Uterus (tissue), 2 donors: ENCODE measurements around the gene GPR32.

Source experiments
- CTCF ChIP-seq, 4 experiments: fragments of 200-600 bp in 2 of 4; fragments of 450-650 bp in 2 of 4; sonication (generic) in 2 of 4; IDR thresholded peaks; one replicate each; pipeline ENCODE4 v1.5.1; 2016 to 2019; ENCODE audit warnings: antibody characterized with exemption in 4 of 4, mild to moderate bottlenecking in 2 of 4, moderate library complexity in 1 of 4
- POLR2A ChIP-seq, 2 donors: fragments of 450-650 bp; IDR thresholded peaks; one replicate each; pipeline ENCODE4 v1.6.1; 2016; ENCODE audit warnings: antibody characterized with exemption in 2 of 2, mild to moderate bottlenecking in 1 of 2, moderate library complexity in 1 of 2

DNA sequence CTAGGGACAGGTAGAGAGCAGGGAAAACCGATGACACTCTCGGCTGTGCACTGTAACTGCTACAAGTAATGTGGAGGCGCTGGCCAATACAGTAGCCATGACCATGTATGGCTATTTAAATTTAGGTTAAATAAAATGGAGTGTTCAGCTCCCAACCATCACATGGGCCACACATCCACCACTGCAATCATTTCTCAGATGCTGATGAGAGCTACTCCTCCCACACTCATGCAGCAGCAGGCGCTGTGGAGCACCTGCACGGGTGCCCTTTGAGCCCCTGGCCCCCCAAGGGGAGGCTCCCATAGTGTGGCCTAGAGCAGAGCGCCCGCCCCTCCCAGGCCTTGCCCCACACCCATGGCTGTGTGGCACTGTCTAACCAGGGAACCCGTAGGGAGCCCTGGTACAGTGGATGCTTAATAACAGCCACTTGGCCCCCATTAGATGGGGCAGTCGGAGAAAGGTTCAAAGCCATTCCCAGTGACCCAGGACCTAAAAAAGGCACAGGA is 25.9 kb downstream of the GPR32 start:
- no peak for TF ChIP-seq CTCF (IDR thresholded peaks at IDR 0.05)
- no peak for TF ChIP-seq POLR2A (IDR thresholded peaks at IDR 0.05)
